Neutrophil (primary cell): ENCODE measurements around the gene ST6GALNAC5.

Experiments used
- H3K27ac ChIP-seq: fragments of 200-600 bp; sonication (generic); 2 replicates; pipeline ENCODE4 v1.5.1; 2016; ENCODE audit warnings: mild to moderate bottlenecking, moderate library complexity
- H3K27me3 ChIP-seq: fragments of 200-600 bp; sonication (generic); 2 replicates; pipeline ENCODE4 v1.6.0; 2016; ENCODE audit warnings: mild to moderate bottlenecking
- H3K36me3 ChIP-seq: fragments of 200-600 bp; sonication (generic); 2 replicates; pipeline ENCODE4 v1.5.1; 2017
- H3K4me1 ChIP-seq, 2 experiments: fragments of 200-600 bp in 1 of 2; sonication (generic) in 1 of 2; 1 replicate in 1 of 2; 2 replicates in 1 of 2; pipeline versions ENCODE4 v1.5.1 to v1.6.1; 2013 to 2016; ENCODE audit warnings: low read depth in 1 of 2, low read length in 1 of 2, mild to moderate bottlenecking in 1 of 2, moderate library complexity in 1 of 2; ENCODE audit not compliant: control insufficient read depth in 1 of 2, insufficient read depth in 1 of 2
- H3K4me3 ChIP-seq, 2 experiments: fragments of 200-600 bp in 1 of 2; sonication (generic) in 1 of 2; 1 replicate in 1 of 2; 2 replicates in 1 of 2; pipeline ENCODE4 v1.5.1; 2013 to 2016; ENCODE audit warnings: low read depth in 1 of 2, low read length in 1 of 2, mild to moderate bottlenecking in 1 of 2, moderate library complexity in 1 of 2
- H3K9me3 ChIP-seq: fragments of 200-600 bp; sonication (generic); 2 replicates; pipeline ENCODE4 v1.5.1; 2016
- TF ChIP-seq, protein P1 (sequence below): fragments of 200-600 bp; sonication (generic); IDR thresholded peaks from 2 replicates; pipeline ENCODE4 v1.5.1; 2016; ENCODE audit warnings: antibody characterized with exemption

The ST6GALNAC5 gene

GRCh38 chr1:76830373-76830772 lies 36.9 kb upstream of the ST6GALNAC5 start:
- Histone ChIP-seq H3K27me3 (no peaks in the 10 kb centered on the region), H3K4me1 (no peaks in the 10 kb centered on the region), H3K27ac (no peak overlapping the region), H3K36me3 (no peaks in the 10 kb centered on the region), H3K9me3 (no peaks in the 10 kb centered on the region), H3K4me3 (no peak overlapping the region)
- TF ChIP-seq, protein P1, sequence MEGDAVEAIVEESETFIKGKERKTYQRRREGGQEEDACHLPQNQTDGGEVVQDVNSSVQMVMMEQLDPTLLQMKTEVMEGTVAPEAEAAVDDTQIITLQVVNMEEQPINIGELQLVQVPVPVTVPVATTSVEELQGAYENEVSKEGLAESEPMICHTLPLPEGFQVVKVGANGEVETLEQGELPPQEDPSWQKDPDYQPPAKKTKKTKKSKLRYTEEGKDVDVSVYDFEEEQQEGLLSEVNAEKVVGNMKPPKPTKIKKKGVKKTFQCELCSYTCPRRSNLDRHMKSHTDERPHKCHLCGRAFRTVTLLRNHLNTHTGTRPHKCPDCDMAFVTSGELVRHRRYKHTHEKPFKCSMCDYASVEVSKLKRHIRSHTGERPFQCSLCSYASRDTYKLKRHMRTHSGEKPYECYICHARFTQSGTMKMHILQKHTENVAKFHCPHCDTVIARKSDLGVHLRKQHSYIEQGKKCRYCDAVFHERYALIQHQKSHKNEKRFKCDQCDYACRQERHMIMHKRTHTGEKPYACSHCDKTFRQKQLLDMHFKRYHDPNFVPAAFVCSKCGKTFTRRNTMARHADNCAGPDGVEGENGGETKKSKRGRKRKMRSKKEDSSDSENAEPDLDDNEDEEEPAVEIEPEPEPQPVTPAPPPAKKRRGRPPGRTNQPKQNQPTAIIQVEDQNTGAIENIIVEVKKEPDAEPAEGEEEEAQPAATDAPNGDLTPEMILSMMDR: no peak

GRCh38 chr1:76832521-76832920 lies 34.8 kb upstream of the ST6GALNAC5 start:
- no peaks in the 10 kb centered on the region for H3K36me3 ChIP-seq
- no peak overlapping the region for H3K4me3 ChIP-seq
- no peak overlapping the region for H3K27ac ChIP-seq
- no peaks in the 10 kb centered on the region for H3K27me3 ChIP-seq
- no peaks in the 10 kb centered on the region for H3K4me1 ChIP-seq
- H3K9me3 ChIP-seq: no peaks in the 10 kb centered on the region
- TF ChIP-seq, protein P1: no peak

- H3K4me1 ChIP-seq: no peaks in the 10 kb centered on the region
- H3K4me3 ChIP-seq: no peak overlapping the region
- no peaks in the 10 kb centered on the region for H3K9me3 ChIP-seq
- H3K36me3 ChIP-seq: no peaks in the 10 kb centered on the region
- H3K27me3 ChIP-seq: no peaks in the 10 kb centered on the region
- no peak overlapping the region for H3K27ac ChIP-seq
- TF ChIP-seq, protein P1: no peak
Measured at GRCh38 chr1:76833151-76833550, 34.1 kb upstream of the ST6GALNAC5 start.

- Histone ChIP-seq H3K27ac (no peak overlapping the region), H3K27me3 (no peaks in the 10 kb centered on the region), H3K9me3 (no peaks in the 10 kb centered on the region), H3K4me3 (no peak overlapping the region), H3K4me1 (no peaks in the 10 kb centered on the region), H3K36me3 (no peaks in the 10 kb centered on the region)
- TF ChIP-seq, protein P1: no peak
Measured at GRCh38 chr1:76833856-76834255, 33.4 kb upstream of the ST6GALNAC5 start.

- Histone ChIP-seq H3K4me1 (no peaks in the 10 kb centered on the region), H3K4me3 (no peak overlapping the region), H3K9me3 (no peaks in the 10 kb centered on the region), H3K36me3 (no peaks in the 10 kb centered on the region), H3K27me3 (no peaks in the 10 kb centered on the region), H3K27ac (no peak overlapping the region)
- TF ChIP-seq, protein P1: no peak
Measured at GRCh38 chr1:76835203-76835602, 32.1 kb upstream of the ST6GALNAC5 start.

DNA sequence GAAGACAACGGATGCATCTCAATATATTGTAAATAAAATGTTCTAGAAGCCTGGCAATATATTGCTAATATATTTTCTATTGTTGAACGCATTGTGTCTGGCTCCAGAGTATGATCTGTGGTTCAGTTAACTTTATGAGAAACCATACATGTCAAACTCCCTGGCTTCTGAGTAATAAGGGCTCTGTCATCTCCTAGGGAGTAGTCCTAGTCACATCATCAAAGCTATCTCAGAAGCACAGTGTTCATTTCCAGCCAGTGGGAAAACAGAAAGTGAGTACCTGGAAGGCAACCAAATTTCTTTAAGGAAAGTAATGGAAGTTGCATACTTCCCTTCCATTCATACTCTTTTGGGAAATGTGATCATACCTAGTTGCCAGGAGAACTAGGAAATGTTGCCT lies 27.0 kb upstream of the ST6GALNAC5 start:
- no peak overlapping the region for H3K27ac ChIP-seq
- H3K4me3 ChIP-seq: no peak overlapping the region
- TF ChIP-seq, protein P1: no peak
- H3K36me3 ChIP-seq: no peaks in the 10 kb centered on the region
- no peaks in the 10 kb centered on the region for H3K4me1 ChIP-seq
- no peaks in the 10 kb centered on the region for H3K9me3 ChIP-seq
- H3K27me3 ChIP-seq: no peaks in the 10 kb centered on the region
